ENCODE results near the gene TEX13D. TPM values are rescaled to one million over a fixed set of nuclear protein-coding genes. Genes with fewer than 3 reads are reported as not detected.

TEX13D gene
- total RNA-seq, 2 donors from 2014 or later = 1.9 TPM; not detected in 1

DNA sequence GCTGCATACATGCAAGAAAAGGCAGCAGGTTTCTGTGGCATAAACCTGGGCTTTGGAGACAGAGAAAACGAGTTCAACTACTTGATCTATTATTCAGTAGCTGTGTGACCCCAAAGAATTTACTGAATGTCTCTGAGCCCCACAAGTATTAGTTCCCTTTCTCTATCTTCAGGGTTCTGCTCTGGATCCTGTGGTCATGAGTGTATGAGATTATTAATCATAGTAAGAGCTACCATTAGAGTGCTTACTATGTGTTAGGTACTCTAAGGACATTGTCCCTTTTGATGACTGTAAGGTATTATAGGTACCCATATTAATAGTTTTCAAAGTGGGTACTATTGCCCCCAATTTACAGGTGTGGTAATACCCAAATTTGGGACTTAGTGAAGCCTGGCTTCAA is 5.5 kb downstream of the TEX13D start:
- Histone ChIP-seq H3K4me1 (replicated peaks) (no peaks in the 10 kb centered on the region), H3K36me3 (no peaks in the 10 kb centered on the region), H3K27me3 (replicated peaks; ENCODE audit: insufficient read depth) (no peaks in the 10 kb centered on the region), H3K27ac (no peak overlapping the region), H3K4me3 (no peak overlapping the region), H3K9me3 (no peaks in the 10 kb centered on the region)
- TF ChIP-seq, protein P1, sequence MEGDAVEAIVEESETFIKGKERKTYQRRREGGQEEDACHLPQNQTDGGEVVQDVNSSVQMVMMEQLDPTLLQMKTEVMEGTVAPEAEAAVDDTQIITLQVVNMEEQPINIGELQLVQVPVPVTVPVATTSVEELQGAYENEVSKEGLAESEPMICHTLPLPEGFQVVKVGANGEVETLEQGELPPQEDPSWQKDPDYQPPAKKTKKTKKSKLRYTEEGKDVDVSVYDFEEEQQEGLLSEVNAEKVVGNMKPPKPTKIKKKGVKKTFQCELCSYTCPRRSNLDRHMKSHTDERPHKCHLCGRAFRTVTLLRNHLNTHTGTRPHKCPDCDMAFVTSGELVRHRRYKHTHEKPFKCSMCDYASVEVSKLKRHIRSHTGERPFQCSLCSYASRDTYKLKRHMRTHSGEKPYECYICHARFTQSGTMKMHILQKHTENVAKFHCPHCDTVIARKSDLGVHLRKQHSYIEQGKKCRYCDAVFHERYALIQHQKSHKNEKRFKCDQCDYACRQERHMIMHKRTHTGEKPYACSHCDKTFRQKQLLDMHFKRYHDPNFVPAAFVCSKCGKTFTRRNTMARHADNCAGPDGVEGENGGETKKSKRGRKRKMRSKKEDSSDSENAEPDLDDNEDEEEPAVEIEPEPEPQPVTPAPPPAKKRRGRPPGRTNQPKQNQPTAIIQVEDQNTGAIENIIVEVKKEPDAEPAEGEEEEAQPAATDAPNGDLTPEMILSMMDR (IDR thresholded peaks at IDR 0.05) = no peak
- TF ChIP-seq POLR2AphosphoS5 (IDR thresholded peaks at IDR 0.05) (no peak), POLR2A (IDR thresholded peaks at IDR 0.05) (no peak)
- intact Hi-C loops (cut with DNase I) = no loop called here
- no peak for DNase-seq (ENCODE audit: low spot score)
- WGBS = 40% methylated on average over 1 of the region's 1 CpG

DNA sequence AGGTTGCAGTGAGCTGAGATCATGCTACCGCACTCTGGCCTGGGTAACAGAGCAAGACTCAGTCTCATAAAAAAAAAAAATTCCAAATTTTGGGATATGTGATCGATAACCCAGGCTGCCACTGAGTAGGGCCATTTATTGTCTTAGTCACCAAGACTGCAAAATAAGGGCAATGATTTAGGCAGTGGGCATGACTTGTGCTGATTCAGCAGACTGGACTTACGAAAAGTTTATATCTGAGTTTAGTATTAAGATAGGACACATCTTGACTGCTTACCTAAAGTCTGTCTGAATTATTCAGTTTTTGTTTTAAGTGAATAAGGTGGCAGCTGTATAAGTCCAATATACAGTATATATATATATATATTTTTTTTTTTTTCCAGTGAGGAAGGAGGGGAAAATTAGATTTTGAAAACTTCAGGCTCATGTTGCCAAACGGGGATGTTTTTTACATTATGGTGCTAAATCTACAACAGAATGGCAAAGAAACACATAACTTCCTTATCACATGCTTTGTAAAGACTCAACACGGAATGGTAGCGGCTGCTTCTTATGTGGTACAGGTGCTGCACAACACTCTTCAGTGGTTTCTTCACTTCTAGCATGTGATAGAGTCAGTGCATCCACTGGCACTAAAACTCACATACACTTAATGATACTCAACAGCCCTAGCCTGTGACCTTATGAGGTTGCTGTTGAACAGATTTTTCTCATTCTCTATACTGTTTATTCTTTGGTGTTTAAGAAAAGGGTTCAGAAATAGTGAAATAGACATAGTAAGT is 6.5 kb downstream of the TEX13D start:
- intact Hi-C loops (cut with DNase I) = no loop called here
- H3K4me3 ChIP-seq = no peak overlapping the region
- H3K36me3 ChIP-seq = no peaks in the 10 kb centered on the region
- H3K4me1 ChIP-seq (replicated peaks) = no peaks in the 10 kb centered on the region
- DNase-seq (ENCODE audit: low spot score) = no peak
- no peaks in the 10 kb centered on the region for H3K9me3 ChIP-seq
- TF ChIP-seq POLR2A (IDR thresholded peaks at IDR 0.05) = no peak
- TF ChIP-seq, protein P1 (IDR thresholded peaks at IDR 0.05) = no peak
- no peak overlapping the region for H3K27ac ChIP-seq
- H3K27me3 ChIP-seq (replicated peaks; ENCODE audit: insufficient read depth) = no peaks in the 10 kb centered on the region
- 95% methylated on average over 6 of the region's 6 CpGs for WGBS

DNA sequence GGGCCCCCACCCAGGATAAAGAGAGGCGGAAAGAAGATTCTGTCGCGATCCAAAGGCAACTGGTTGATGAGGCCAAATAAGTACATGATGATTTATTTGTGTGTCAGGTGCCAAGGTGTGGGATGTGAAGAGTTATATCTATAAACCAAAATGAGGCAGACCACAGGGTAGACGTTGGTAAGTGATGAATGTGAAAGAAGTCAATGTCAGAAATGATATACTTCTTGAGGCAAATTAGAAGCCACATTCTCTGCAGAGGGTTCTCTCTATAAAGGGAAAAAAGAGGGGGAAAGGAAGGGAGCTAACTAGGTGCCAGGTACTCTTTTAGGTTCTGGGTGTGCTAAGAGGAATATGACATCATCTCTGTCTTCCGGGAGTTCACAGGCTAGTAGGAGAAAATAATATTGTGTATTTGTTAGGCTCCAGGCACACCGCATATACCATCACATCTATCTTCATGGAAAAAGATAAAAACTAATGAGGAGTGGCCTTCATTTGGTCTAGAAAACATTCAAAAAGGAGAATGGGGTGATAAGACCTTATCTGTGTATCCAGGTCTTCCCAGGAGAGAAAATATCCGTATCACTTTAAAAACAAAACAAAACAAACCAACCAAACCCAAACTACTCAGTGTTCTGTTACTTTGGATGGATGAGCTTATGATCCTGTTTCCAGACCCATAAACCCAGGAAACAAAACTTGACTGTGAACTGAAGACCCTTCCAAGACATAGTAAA is 9.1 kb downstream of the TEX13D start:
- intact Hi-C loops (cut with DNase I) = no loop called here
- TF ChIP-seq, protein P1 (IDR thresholded peaks at IDR 0.05) = no peak
- TF ChIP-seq POLR2A (IDR thresholded peaks at IDR 0.05) (no peak), POLR2AphosphoS5 (IDR thresholded peaks at IDR 0.05) (no peak)
- DNase-seq (ENCODE audit: low spot score) = no peak
- H3K4me1 ChIP-seq (replicated peaks) = no peaks in the 10 kb centered on the region
- H3K27me3 ChIP-seq (replicated peaks; ENCODE audit: insufficient read depth) = no peaks in the 10 kb centered on the region
- no peaks in the 10 kb centered on the region for H3K9me3 ChIP-seq
- H3K36me3 ChIP-seq = no peaks in the 10 kb centered on the region
- H3K27ac ChIP-seq = no peak overlapping the region
- no peak overlapping the region for H3K4me3 ChIP-seq
- WGBS = 85% methylated on average over 7 of the region's 7 CpGs

DNA sequence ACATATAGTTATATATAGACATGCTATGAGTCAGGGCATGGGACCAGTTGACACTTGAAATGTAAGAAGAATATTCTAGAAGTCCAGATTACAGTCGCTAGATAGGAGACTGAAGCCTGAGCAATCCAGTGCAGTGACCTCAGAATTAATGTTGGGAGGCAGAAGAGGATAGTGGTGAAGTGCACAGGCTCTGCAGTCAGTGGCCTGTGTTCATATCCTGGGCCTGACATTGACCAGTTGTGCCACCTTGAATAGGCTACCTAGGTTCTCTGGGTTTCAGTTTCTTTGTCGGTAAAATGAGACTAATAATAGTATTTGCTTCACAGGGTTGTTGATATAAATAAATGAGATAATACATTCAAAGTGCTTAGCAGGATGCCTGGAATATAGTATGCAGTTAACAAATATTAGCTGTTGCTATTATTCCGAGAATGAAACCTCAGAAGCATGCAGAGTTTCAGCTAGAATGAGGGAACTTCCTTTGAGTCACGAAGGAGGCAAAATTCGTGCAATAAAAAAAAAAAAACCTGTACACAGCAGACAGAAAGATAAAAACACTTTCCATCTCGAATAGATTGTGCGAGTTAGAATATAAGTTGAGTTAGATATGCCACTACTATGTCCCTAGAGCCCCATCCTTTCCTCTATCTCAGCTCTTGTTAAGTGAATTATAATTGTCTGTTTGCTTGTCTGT is 9.9 kb downstream of the TEX13D start:
- Histone ChIP-seq H3K27me3 (replicated peaks; ENCODE audit: insufficient read depth) (no peaks in the 10 kb centered on the region), H3K4me1 (replicated peaks) (no peaks in the 10 kb centered on the region), H3K27ac (no peak overlapping the region), H3K9me3 (no peaks in the 10 kb centered on the region), H3K36me3 (no peaks in the 10 kb centered on the region), H3K4me3 (no peak overlapping the region)
- intact Hi-C loops (cut with DNase I) = no loop called here
- TF ChIP-seq, protein P1 (IDR thresholded peaks at IDR 0.05) = no peak
- TF ChIP-seq POLR2A (IDR thresholded peaks at IDR 0.05) = no peak
- TF ChIP-seq POLR2AphosphoS5 (IDR thresholded peaks at IDR 0.05) = no peak
- whole genome bisulfite sequencing = 87% methylated on average over 7 of the region's 7 CpGs
- DNase-seq (ENCODE audit: low spot score) = no peak

All from prostate gland (tissue), 2 donors.